ENCODE results near the gene ERVK3-1.

DNA sequence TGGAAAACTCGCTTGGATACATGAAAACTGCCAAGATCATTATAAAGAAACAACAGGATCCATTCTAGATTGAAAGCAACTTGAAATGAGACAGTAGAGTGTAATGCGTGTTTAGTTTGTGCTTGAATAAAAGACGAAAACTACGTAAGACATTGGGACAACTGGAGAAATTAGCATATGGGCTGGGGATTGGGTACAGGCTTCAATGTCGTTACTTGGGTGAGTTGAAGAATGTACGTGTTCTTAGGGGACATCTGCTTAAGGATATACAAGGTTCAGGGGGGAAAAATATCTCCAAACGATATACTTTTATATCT is 471 bp upstream of the ERVK3-1 start:
- TF ChIP-seq, protein P1, sequence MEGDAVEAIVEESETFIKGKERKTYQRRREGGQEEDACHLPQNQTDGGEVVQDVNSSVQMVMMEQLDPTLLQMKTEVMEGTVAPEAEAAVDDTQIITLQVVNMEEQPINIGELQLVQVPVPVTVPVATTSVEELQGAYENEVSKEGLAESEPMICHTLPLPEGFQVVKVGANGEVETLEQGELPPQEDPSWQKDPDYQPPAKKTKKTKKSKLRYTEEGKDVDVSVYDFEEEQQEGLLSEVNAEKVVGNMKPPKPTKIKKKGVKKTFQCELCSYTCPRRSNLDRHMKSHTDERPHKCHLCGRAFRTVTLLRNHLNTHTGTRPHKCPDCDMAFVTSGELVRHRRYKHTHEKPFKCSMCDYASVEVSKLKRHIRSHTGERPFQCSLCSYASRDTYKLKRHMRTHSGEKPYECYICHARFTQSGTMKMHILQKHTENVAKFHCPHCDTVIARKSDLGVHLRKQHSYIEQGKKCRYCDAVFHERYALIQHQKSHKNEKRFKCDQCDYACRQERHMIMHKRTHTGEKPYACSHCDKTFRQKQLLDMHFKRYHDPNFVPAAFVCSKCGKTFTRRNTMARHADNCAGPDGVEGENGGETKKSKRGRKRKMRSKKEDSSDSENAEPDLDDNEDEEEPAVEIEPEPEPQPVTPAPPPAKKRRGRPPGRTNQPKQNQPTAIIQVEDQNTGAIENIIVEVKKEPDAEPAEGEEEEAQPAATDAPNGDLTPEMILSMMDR (IDR thresholded peaks at IDR 0.05): no peak
- no peak for TF ChIP-seq POLR2A (IDR thresholded peaks at IDR 0.05)
